Retina (tissue), 1 donor: ENCODE results near the gene THSD4.
"Not testable (repeated sequence)": the region's sequence is repeated elsewhere in the genome, so short reads cannot be mapped to it uniquely, and the experiment has no call there.

Source experiments
- DNase-seq: peaks from one replicate; pipeline ENCODE4 v3.0.0-alpha.2; 2016

Gene THSD4

DNA sequence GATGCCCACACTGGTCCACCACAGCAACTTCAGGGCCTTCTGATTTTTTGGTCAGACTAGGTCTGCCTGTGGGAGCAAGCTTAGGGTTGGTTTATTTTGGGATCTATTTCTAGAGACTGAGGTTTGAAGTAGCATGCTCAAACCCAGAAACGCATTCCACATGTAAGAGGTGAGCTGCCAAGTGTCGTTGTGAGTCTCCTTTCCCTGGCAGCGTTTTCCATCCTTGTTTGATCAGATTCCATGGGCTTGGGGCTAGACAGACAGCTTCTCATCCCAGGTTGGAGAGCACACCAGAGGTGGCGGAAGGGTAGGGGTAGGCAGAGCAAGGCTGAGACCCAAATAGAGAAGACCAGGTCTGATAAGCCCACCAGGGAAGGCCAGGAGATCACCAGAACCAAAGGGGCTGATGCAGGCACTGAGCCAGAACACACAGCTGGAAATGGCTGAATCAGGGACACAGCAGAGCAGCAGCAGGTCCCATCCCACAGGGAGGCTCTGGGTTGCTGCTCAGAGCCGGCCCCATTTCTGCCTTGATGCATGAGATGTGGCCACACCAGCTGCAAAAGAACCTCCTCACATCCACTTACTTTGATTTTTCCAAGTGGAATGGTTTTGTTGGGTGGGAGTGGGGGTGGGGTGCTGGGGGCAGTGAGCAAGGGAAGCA lies 186.8 kb downstream of the THSD4 start:
- no peak for DNase-seq

GRCh38 chr15:71302861-71303410 lies 187.7 kb downstream of the THSD4 start:
- DNase-seq: no peak

DNA sequence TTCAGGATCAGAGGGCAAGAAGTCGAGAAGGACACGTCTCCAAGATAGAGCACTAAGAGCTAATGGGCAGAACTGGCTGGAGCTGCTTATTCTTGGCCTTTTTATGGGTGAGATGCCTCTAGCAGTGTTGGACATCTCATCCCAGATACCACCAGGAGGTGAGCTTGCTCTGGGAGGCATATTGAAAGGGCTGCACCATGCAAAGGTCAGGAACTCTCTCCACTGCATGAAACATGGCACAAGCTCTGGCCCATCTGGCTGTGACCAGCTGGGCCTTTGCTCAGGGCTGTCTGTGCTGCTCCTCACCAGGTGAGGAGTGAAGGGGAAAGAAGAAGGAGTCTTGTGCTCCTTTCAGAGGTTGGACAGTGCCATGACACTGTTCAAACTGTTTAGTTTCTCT lies 188.7 kb downstream of the THSD4 start:
- DNase-seq: no peak

DNA sequence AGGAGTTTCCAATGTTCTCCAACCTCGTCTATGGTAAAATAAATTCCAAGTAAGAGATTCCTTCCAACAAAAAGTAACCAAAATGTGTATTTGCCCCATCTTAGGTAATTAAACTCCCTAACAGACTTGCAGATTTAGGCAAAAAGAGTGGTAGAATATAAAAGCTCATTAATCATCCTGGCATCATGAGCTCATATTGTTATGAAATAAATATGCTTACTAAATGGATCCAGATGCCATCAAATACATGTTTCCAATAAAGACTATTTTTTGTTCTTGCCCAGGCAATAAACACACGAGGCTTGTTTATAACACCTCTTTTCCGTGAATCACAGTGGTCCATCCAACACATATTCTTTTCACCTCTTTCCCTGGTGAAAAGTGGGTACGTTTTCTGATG lies 189.4 kb downstream of the THSD4 start:
- DNase-seq: no peak

- no peak for DNase-seq
These were observed 191.3 kb downstream of the THSD4 start for GRCh38 chr15:71306538-71306937.

DNA sequence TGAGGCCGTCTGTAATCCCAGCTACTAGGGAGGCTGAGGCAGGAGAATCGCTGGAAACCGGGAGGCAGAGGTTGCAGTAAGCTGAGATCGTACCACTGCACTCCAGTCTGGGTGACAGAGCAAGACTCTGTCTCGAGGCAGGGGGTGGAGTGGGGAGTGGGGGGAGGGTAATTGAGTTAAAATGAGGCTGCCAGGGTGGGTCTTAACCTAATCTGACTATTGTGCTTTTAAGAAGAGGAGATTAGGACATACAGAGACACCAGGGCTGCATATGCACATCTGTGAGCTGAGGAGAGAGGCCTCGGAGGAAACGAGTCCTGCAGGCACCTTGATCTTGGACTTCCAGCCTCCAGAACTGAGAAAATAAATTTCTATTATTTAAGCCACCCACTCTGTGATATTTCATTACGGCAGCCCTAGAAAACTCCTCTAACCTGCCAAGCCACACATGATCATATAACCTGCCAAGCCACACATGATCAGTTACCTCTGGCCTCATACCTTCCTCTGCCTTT lies 197.0 kb downstream of the THSD4 start:
- no peak for DNase-seq

GRCh38 chr15:71312731-71313460 lies 197.6 kb downstream of the THSD4 start:
- DNase-seq: no peak

DNA sequence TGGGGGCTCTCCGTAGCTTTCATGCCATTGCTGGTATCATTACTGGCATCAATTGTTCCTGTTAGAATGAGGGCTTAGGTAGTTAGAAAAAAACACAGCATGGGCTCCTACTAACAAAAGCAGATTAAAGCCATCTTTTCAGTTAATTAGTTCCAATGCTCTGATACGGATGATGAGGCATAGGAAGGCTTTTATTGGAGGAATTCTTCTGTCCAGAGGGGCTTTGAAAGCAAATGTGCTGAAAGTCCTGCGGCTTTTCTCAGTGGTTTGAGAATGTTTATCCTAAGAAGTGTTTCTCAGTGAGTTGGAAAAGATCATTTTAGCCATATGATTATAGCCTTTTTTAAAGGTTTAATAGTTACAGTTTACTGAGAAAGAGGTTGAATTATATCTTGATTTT lies 198.5 kb downstream of the THSD4 start:
- peak; percentile 38 for DNase-seq

DNA sequence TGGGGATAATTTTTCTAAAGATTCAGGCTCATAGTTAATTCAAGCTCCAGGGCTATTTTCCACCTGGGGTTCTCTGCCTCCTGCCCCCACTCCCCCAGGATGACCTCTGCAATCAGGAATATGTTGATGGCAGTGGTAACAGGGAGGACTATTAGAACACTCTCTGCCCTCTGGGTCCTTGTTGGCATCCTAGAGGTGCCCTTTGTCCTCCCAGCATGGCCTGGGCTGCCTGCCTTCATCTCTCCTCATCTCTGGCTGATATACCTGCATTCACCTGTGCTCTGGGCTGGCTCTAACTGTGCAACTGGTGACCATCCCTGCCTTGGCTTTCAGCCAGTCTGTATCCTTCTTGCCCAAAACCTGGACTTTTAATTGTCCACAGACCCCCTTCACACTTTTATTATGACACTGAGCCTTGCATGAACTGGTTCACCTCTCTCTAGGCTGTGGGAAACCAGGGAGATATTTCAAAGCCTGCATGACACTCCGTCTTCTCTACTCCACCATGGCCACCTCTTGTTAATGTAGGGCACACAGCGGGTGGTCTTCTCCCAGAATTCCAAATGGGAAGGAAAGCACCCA lies 199.8 kb downstream of the THSD4 start:
- no peak for DNase-seq

- DNase-seq: no peak
These were observed 201.6 kb downstream of the THSD4 start for GRCh38 chr15:71316911-71317310.

DNA sequence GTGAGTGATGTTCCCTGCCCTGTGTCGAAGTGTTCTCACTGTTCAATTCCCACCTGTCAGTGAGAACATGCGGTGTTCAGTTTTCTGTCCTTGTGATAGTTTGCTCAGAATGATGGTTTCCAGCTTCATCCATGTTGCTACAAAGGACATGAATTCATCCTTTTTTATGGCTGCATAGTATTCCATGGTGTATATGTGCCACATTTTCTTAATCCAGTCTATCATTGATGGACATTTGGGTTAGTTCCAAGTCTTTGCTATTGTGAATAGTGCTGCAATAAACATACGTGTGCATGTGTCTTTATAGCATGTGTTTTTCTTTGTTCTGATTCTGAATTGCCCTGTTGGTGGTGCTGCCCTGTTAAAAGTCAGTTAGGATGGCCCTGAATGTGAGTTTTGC lies 204.2 kb downstream of the THSD4 start:
- not testable (repeated sequence) for DNase-seq

- DNase-seq: no peak
These were observed 204.7 kb downstream of the THSD4 start for GRCh38 chr15:71319935-71320334.

DNA sequence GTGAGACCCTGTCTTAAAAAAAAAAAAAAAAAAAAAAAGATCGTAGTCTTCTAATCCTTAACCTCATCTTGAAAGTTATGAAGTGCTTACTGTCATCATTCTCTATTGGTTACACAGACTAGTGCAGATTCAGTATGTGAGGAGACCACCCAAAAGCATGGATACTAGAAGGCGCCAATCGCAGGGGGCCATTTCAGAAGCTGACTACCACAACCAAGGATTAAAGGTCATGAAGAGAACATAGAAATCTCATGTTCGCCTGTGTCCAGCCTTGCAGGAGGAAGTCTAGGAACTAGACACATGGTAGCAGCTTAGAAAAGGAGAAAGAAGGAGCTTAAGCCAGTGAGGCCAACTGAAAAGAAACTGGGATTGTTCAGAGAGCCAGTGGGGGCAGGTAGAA lies 207.8 kb downstream of the THSD4 start:
- DNase-seq: no peak

DNA sequence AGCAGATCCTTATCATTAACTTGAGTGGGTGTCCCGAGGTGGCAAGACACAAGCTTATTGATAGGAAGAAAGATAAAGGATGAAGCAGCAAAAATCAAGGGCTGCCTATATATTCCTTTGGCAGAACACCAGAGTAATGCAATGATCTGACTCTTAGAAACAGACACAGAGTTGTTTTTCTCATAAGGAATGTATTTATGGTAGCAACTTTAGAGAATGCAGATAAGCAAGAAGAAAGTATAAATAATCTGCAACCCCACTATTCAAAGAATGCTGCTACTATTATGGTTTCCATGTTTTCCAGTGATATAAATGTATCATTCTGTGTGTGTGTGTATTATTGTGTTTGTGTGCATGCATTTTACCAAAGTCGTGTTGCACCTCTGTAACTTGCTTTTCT lies 208.3 kb downstream of the THSD4 start:
- no peak for DNase-seq

DNA sequence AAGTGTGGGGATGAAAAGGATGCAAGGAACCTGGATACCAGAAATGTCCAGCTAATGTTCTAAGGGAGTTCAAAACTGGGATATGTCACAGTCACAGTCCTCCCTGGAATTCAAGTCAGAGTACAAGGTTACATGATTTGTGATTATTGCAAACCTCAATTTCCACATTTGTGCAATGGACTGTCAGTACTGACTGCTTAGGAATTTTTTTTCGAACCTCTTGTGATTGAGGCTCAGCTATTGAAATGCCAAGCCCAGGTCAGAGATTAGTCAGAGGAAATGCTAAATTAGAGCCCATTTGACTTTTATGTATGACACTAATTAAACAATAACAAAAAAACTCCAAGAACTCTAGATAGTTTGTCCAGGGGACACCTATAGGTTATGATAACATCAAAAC lies 210.2 kb downstream of the THSD4 start:
- no peak for DNase-seq

- no peak for DNase-seq
These were observed 213.2 kb downstream of the THSD4 start for GRCh38 chr15:71328453-71328852.

DNA sequence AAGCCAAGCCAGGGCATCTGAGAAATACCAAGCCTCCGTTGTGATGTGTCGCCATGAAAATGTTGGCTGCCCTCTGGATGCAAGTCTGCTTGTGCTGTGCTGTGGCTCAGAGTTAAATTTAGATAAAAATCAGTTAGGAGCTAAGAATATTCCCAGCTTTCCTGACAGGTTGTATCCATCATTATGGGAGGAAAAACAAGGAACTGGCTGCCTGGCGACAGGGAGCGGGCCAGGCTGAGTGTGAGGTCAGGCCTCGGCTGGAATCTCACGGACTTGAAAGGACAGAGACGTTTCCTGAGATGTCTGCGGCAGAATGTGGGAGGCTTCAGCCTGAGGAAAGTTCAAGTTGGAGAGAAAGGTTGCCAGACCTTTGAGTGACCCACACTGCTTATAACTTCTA lies 213.8 kb downstream of the THSD4 start:
- no peak for DNase-seq

DNA sequence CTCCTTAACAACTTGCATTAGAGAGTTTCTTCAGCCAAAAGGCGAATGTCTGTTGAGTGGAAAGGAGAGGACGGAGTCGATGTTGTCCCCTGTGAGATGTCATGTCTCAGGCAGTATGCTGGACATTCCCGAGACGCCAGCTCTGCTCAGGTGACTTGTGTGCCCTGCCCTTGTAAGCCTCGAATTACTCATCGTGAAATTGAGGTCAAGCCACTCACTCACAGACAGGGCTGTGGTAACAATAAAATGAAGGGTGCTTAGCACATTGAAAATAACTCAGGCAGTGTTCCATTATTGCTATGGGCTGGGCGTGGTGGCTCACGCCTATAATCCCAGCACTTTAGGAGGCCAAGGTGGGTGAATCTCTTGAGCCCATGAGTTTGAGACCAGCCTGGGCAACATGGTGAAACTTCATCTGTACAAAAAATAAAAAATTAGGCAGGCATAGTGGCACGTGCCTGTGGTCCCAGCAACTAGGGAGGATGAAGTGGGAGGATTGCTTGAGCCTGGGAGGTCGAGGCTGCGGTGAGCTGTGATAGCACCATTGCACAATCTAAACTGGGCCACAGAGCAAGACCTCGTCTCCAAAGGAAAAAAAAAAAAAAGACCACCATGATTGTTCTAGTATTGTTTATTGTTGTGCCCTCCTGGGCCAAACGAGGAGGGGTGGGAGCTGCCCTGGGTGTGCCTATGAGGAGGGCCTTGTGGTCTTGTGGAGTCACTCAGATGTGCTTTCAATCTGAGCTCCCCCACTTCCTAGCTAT lies 214.4 kb downstream of the THSD4 start:
- no peak for DNase-seq

DNA sequence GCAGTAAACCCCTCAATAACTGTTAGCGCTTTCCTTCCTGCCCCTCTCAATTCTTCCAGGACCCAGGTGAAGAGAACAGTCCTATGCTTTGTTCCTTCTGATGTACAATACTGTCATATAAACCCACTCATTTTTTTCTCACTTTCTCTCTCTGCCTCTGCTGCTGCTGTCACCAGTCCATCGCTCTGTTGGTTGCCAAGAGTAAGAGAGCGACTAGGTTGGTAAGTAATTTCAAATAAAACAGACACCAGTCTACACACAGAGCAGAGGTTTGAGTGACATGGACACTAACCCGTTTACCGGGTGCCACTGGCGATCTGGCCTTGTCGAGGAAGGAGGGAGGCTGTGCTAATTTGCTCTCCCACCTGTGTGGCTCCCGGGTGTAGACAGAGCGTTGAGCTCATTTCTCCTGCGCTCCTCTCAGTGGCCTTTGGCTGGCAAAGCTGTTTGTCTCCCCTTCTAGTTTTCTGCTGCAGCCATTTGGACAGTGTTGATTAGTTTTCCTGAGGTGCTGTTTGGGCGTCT lies 215.4 kb downstream of the THSD4 start:
- DNase-seq: no peak

DNA sequence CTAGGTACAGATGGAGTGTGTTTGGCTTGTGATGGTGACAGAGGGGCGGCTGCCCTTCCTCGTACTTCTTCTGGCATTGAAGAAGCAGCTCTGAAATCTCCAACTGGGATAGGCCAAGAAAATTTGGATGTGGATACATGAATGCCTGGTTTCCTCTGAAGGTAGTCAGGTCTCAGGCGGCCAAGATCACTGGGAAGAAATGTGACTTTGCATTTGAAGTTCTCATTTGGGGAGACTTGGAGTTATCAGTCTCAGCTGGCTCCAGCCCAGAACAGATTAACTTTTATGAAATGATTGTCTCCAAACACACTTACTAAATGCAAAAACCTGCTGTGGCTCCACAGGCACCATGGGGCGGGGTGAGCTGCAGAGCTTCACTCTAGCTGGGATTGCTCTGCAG lies 215.9 kb downstream of the THSD4 start:
- DNase-seq: no peak

GRCh38 chr15:71332431-71333004 lies 217.2 kb downstream of the THSD4 start:
- DNase-seq: no peak

DNA sequence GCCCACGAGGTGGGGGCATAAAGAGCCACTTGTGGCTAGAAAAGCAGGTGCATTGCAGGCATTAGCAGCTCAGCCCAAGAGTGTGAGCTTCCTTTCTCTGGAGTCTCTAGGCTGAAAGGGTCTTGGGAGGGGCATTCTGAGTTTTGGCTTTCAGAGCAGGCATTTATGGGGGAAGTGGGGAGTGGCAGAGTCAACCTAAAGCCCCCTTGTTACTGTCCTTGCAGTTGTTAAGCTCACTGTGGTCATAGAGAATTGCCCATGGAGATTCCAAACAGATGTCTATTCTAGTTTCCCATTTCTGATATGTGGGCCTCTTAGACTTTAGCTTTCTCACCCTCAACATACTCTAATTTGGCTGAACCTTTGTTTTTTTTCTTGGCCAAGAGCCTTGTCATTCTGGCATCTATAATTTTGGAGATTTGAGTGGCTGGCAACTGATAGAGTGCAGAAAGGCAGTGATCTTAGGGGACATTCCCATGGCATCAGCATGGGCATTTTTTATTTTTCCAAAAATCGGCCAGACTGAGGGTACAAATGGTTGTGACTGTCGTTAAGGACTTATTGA lies 217.9 kb downstream of the THSD4 start:
- no peak for DNase-seq
